Measurements from ENCODE around the gene RGPD8.

RGPD8 gene

DNA sequence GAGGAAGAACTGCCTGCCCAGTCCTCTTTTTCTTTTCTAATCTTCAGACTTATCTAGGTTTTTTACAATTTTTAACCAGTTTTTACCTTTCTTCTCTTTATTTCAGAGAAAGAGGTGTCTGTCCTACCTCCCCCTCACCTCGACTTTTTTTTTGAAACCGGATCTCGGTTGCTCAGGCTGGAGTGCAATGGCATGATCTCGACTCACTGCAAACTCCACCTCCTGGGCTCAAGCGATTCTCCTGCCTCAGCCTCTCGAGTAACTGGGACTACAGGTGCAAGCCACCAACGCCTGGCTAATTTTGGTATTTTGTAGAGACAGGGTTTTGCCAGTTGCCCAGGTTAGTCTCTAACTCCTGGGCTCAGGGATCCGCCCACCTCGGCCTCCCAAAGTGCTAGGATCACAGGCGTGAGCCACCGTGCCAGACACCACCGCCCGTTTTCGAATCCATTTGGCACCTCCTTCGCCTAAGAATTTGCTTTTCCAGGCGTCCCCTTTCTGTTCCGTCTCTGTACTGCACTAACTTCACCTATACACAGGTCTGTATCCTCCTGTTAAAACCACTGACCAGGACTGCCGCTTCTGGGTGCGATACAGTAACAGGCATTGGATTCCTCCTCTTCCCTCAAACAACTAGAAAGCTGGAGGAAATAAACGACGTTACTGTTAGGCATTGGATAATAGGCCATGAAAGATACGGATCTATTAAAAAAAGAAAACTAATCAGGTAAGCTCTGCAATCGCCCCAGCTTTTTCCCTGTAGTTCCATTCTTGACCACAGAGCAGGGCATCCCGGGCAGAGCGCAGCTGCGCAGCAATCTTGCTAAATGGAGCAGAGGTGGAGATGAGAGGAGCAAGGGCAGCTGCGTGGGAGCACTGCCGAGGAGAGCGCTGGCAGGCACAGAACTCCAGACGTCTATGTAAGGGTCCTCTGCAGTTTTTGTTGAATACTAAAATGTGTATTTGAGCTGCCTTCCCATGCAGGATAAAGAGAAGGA is 88.1 kb downstream of the RGPD8 start:
- TF ChIP-seq, protein P1, sequence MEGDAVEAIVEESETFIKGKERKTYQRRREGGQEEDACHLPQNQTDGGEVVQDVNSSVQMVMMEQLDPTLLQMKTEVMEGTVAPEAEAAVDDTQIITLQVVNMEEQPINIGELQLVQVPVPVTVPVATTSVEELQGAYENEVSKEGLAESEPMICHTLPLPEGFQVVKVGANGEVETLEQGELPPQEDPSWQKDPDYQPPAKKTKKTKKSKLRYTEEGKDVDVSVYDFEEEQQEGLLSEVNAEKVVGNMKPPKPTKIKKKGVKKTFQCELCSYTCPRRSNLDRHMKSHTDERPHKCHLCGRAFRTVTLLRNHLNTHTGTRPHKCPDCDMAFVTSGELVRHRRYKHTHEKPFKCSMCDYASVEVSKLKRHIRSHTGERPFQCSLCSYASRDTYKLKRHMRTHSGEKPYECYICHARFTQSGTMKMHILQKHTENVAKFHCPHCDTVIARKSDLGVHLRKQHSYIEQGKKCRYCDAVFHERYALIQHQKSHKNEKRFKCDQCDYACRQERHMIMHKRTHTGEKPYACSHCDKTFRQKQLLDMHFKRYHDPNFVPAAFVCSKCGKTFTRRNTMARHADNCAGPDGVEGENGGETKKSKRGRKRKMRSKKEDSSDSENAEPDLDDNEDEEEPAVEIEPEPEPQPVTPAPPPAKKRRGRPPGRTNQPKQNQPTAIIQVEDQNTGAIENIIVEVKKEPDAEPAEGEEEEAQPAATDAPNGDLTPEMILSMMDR (IDR thresholded peaks at IDR 0.05; ENCODE audit: low read depth, low read length, missing control alignments): no peak
- H3K4me3 ChIP-seq (ENCODE audit: low read depth, low read length): no peak overlapping the region
- no peak for DNase-seq (ENCODE audit: low read depth)

DNA sequence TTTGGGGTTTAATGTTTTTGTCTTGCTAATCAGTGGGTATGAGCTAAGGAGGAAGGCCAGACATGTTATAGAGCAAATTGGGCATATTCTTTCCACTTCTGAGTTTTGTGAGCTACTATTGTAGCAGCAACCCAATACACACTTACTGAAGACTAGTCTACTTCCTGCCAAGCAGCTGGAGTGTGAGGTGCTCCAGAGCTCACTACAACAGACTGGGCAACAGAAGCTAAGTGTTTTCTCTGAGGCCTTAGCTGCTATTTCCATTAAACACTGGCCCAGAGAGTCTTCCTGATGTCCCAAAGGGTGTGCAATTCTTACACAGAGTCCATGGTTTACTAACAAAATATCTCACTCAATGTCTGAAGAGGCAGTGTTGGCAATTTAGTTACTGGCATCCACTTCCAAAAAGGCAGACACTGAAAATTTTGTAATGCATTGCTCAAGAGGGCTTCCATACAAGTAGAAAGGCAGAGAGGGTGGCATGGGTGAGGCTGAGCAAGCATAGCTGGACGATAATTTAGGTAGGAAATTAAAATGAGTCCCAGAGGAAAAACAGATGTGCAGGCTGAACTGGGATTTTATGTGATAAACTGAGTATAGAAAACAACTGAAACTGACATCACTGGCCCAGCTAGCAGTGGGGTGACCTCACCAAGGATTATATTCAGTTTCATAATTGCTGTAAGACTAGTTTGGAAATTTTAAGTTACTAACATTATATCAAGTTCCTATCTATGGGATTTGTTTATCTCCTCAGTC is 89.4 kb downstream of the RGPD8 start:
- DNase-seq (ENCODE audit: low read depth): peak; percentile 1
- H3K4me3 ChIP-seq (ENCODE audit: low read depth, low read length): no peak overlapping the region
- TF ChIP-seq, protein P1 (IDR thresholded peaks at IDR 0.05; ENCODE audit: low read depth, low read length, missing control alignments): no peak

DNA sequence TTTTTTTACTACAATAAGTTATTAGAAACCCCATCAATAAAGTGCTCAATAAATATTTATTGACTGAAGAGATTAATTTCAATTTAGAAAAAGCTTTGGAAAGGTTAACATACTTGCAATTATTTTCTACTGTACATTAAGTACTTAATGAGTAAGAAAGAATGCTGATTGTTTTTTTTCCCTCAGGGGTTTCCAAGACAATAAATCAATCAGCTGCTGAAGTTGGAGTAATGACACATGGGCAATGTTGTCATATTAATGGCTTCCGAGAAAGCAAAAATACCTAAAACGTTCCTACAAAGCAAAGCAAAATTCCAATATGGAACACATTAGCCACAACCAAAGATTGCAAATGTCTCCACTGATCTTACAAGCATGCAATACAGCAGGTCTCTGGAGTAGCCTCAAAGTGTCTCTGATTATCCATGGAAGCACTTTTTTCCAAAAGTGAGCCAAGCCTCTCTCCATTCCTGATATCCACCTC is 91.3 kb downstream of the RGPD8 start:
- TF ChIP-seq, protein P1 (IDR thresholded peaks at IDR 0.05; ENCODE audit: low read depth, low read length, missing control alignments): no peak
- DNase-seq (ENCODE audit: low read depth): no peak
- H3K4me3 ChIP-seq (ENCODE audit: low read depth, low read length): no peak overlapping the region

DNA sequence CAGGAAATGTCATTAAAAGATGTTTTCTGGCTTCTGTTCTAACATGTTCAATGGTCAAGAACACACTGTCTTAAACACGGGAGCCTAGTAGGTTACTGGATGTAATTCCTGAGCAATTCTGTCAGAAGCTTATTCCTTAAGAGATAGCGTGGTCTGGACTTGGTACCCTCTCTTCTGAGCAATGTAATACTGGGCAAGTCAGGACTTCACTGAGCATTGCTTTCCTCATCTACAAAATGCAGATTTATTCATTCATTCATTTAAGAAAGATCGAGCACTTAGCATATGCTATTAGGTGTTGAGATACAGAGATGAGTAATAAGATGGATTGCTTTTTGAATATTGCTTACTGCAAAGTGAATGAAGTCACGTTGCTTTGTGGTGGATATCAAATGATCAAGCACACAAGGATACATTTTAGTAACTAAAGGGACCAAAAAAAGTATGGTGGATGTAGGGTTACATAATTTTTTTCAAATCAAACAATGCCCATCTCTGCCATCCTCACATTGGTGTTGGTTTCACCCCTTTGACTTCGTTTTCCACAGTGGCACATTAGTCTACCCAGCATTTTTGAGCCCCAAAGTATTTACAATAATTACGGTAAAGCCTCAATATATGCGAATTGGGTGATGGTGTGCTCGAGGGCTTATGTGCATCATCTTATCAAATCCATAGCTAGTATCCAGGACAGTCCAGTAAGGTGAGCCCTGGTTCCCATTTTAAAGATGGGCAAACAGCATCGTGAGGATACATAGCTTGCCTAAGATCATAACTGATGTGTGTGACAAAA is 92.8 kb downstream of the RGPD8 start:
- H3K4me3 ChIP-seq (ENCODE audit: low read depth, low read length): no peak overlapping the region
- TF ChIP-seq, protein P1 (IDR thresholded peaks at IDR 0.05; ENCODE audit: low read depth, low read length, missing control alignments): no peak
- no peak for DNase-seq (ENCODE audit: low read depth)

DNA sequence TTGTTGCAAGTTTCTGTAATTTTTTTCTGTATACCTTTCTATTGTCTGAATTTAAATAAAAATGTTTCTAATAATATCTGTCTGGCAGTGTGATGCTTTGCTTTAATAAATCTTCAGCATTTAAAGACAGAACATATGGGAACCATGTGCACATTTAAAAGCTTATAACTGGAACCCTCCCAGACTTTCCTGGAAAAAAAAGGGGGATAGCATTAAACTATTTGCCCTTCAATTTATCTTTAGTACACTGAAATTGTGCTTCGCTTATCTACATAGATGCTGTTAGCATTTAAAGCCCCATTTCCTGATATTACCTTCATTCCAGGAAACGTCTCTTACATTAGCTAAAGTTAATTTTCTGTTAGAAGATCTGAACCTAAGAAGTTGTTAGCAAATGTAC is 93.5 kb downstream of the RGPD8 start:
- H3K4me3 ChIP-seq (ENCODE audit: low read depth, low read length): no peak overlapping the region
- TF ChIP-seq, protein P1 (IDR thresholded peaks at IDR 0.05; ENCODE audit: low read depth, low read length, missing control alignments): no peak
- DNase-seq (ENCODE audit: low read depth): no peak

DNA sequence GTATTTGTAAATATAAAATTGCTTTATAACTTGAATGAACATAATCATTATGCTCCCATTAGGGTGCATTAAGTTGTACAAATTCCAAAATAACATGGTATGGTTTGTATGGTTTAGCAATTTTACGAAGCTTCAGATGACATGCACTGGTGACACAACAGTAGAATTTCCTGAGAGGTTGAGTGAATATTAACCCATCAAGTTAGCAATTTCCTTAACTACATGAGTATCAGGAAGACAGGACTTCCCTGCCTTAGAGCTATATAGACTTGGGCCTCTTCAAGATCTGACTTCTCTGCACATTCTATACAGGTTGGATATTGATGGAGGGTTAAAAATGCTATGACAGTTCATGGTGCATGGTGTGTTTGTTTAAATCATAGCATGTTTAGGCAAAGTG is 97.8 kb downstream of the RGPD8 start:
- TF ChIP-seq, protein P1 (IDR thresholded peaks at IDR 0.05; ENCODE audit: low read depth, low read length, missing control alignments): no peak
- no peak overlapping the region for H3K4me3 ChIP-seq (ENCODE audit: low read depth, low read length)
- no peak for DNase-seq (ENCODE audit: low read depth)

All from GM12864 (cell line).